ENCODE data around the gene NSRP1. TPM values are rescaled to one million over a fixed set of nuclear protein-coding genes. Genes with fewer than 3 reads are reported as not detected.

Gene NSRP1
- total RNA-seq, 1 experiment from 2014 or later, result 34.3 TPM

DNA sequence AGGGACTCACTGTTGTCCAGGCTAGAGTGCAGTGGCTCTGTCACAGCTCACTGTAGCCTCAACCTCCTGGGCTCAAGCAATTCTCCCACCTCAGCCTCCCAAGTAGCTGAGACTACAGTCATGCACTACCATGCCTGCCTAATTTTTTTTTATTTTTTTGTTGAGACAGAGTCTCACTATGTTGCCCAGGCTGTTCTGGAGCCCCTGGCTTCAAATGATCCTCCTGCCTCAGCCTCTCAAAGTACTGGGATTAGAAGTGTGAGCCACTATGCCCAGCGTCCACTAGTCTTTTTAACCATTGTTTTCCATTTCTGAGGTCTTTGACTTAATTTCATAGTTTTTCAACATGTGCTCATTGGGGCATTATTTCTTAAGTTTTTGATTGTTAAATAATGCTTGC is 13.5 kb downstream of the NSRP1 start:
- Histone ChIP-seq H3K4me2 (no peak overlapping the region), H3K4me3 (no peak overlapping the region), H4K20me1 (ENCODE audit: insufficient read depth) (peaks cover 38% of the 10 kb centered on the region), H3K79me2 (ENCODE audit: low read depth) (peaks cover 60% of the 10 kb centered on the region), H3K36me3 (ENCODE audit: low read depth) (peaks cover 24% of the 10 kb centered on the region), H3K27me3 (ENCODE audit: insufficient read depth, low read depth) (no peaks in the 10 kb centered on the region), H3K27ac (no peak overlapping the region), H2AFZ (no peak overlapping the region), H3K9me2 (ENCODE audit: insufficient read depth) (no peaks in the 10 kb centered on the region), H3F3A (ENCODE audit: insufficient read depth, low read depth) (0 out of 2 replicates have a peak, but pooled peaks cover 5% of the 10 kb centered on the region), H3K9me3 (ENCODE audit: insufficient read depth, low read depth) (no peaks in the 10 kb centered on the region), H3K4me1 (replicated peaks; ENCODE audit: insufficient read depth) (no peaks in the 10 kb centered on the region)
- intact Hi-C loops (cut with micrococcal nuclease; ENCODE audit: unreplicated experiment), result no loop called here
- TF ChIP-seq, protein P1, sequence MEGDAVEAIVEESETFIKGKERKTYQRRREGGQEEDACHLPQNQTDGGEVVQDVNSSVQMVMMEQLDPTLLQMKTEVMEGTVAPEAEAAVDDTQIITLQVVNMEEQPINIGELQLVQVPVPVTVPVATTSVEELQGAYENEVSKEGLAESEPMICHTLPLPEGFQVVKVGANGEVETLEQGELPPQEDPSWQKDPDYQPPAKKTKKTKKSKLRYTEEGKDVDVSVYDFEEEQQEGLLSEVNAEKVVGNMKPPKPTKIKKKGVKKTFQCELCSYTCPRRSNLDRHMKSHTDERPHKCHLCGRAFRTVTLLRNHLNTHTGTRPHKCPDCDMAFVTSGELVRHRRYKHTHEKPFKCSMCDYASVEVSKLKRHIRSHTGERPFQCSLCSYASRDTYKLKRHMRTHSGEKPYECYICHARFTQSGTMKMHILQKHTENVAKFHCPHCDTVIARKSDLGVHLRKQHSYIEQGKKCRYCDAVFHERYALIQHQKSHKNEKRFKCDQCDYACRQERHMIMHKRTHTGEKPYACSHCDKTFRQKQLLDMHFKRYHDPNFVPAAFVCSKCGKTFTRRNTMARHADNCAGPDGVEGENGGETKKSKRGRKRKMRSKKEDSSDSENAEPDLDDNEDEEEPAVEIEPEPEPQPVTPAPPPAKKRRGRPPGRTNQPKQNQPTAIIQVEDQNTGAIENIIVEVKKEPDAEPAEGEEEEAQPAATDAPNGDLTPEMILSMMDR (conservative IDR thresholded peaks at IDR 0.05), result no peak
- no peak for TF ChIP-seq EZH2 (IDR thresholded peaks at IDR 0.05; ENCODE audit: low read depth)
- no peak for DNase-seq
- BruUV-seq (replicated peaks), result no TSS peak
- POLR2A ChIA-PET (ENCODE audit: unreplicated experiment), result interaction anchor here (0.6 kb wide), 1 partner anchor 319 kb away, joined by 8 read pairs; no protein-coding TSS in a partner anchor
- CTCF ChIA-PET, result interaction anchor here (0.6 kb wide), 1 partner anchor 268 kb away, joined by 3 read pairs; no protein-coding TSS in a partner anchor

DNA sequence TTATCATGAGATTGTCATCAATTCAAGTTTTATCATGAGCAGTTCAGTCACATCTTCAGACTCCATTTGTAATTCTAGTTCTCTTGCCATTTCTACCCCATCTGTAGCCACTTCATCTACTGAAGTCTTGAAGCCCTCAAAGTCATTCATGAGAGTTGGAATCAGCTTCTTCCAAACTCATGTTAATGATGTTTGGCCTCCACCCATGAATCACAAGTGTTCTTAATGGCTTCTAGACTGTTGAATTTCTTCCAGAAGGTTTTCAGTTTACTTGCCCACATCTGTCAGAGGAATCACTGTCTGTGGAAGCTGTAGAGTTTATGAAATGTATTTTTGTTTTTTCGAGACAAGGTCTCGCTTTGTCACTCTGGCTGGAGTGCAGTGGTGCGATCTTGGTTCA is 16.0 kb downstream of the NSRP1 start:
- H3K4me1 ChIP-seq (replicated peaks; ENCODE audit: insufficient read depth), result no peaks in the 10 kb centered on the region
- no peak overlapping the region for H3K4me2 ChIP-seq
- H3K27me3 ChIP-seq (ENCODE audit: insufficient read depth, low read depth), result no peaks in the 10 kb centered on the region
- H4K20me1 ChIP-seq (ENCODE audit: insufficient read depth), result peaks cover 19% of the 10 kb centered on the region
- no peaks in the 10 kb centered on the region for H3K9me2 ChIP-seq (ENCODE audit: insufficient read depth)
- peaks cover 45% of the 10 kb centered on the region for H3K79me2 ChIP-seq (ENCODE audit: low read depth)
- no peak overlapping the region for H3K4me3 ChIP-seq
- H3F3A ChIP-seq (ENCODE audit: insufficient read depth, low read depth), result 0 out of 2 replicates have a peak, but pooled peaks cover 5% of the 10 kb centered on the region
- no peaks in the 10 kb centered on the region for H3K9me3 ChIP-seq (ENCODE audit: insufficient read depth, low read depth)
- no peak overlapping the region for H2AFZ ChIP-seq
- TF ChIP-seq, protein P1 (conservative IDR thresholded peaks at IDR 0.05), result no peak
- no peak for TF ChIP-seq EZH2 (IDR thresholded peaks at IDR 0.05; ENCODE audit: low read depth)
- no TSS peak for BruUV-seq (replicated peaks)
- POLR2A ChIA-PET (ENCODE audit: unreplicated experiment), result no interaction called here
- intact Hi-C loops (cut with micrococcal nuclease; ENCODE audit: unreplicated experiment), result no loop called here
- H3K36me3 ChIP-seq (ENCODE audit: low read depth), result peaks cover 13% of the 10 kb centered on the region
- DNase-seq, result no peak
- CTCF ChIA-PET, result interaction anchor here (0.6 kb wide), 1 partner anchor 18 kb away, joined by 8 read pairs; no protein-coding TSS in a partner anchor
- no peak overlapping the region for H3K27ac ChIP-seq

DNA sequence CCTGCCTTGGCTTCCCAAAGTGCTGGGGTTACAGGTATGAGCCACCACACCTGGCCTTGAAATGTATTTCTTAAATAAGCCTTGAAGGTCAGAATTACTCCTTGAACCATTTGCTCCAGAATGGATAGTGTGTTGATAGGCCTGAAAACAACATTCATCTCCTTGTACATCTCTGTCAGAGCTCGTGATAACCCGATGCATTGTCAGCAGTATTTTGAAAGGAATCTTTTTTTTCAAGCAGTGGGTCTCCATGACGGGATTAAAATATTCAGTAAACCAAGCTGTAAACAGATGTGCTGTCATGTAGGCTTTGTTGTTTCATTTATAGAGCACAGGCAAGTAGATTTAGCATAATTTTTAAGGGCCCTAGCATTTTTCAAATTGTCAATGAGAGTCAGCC is 16.6 kb downstream of the NSRP1 start:
- Histone ChIP-seq H3K9me2 (ENCODE audit: insufficient read depth) (no peaks in the 10 kb centered on the region), H2AFZ (no peak overlapping the region), H3K36me3 (ENCODE audit: low read depth) (peaks cover 13% of the 10 kb centered on the region), H3K4me3 (no peak overlapping the region), H3K4me2 (no peak overlapping the region), H3K27me3 (ENCODE audit: insufficient read depth, low read depth) (no peaks in the 10 kb centered on the region), H3F3A (ENCODE audit: insufficient read depth, low read depth) (0 out of 2 replicates have a peak, but pooled peaks cover 5% of the 10 kb centered on the region), H3K79me2 (ENCODE audit: low read depth) (peaks cover 44% of the 10 kb centered on the region), H3K4me1 (replicated peaks; ENCODE audit: insufficient read depth) (no peaks in the 10 kb centered on the region), H4K20me1 (ENCODE audit: insufficient read depth) (peaks cover 24% of the 10 kb centered on the region), H3K27ac (no peak overlapping the region), H3K9me3 (ENCODE audit: insufficient read depth, low read depth) (no peaks in the 10 kb centered on the region)
- TF ChIP-seq, protein P1 (conservative IDR thresholded peaks at IDR 0.05), result no peak
- no peak for TF ChIP-seq EZH2 (IDR thresholded peaks at IDR 0.05; ENCODE audit: low read depth)
- intact Hi-C loops (cut with micrococcal nuclease; ENCODE audit: unreplicated experiment), result no loop called here
- DNase-seq, result no peak
- BruUV-seq (replicated peaks), result no TSS peak
- ChIA-PET CTCF (interaction anchor here (0.6 kb wide), 1 partner anchor 18 kb away, joined by 8 read pairs; no protein-coding TSS in a partner anchor), POLR2A (ENCODE audit: unreplicated experiment) (interaction anchor here (0.6 kb wide), 1 partner anchor 10 kb away, joined by 6 read pairs; no protein-coding TSS in a partner anchor)
